Colonic mucosa (tissue), 4 donors: ENCODE data around the gene RASGRF2. TPM values are rescaled to one million over a fixed set of nuclear protein-coding genes. Genes with fewer than 3 reads are reported as not detected.
"Not testable (repeated sequence)": the region's sequence is repeated elsewhere in the genome, so short reads cannot be mapped to it uniquely, and the experiment has no call there.

ENCODE experiments used
- DNase-seq: peaks from one replicate; pipeline ENCODE4 v3.0.0-alpha.2; 2020
- H3K27ac ChIP-seq: fragments of 200-600 bp; one replicate; pipeline ENCODE4 v1.8.0; 2021
- H3K27me3 ChIP-seq: fragments of 200-600 bp; one replicate; pipeline ENCODE4 v1.8.0; 2021
- H3K36me3 ChIP-seq: fragments of 200-600 bp; one replicate; pipeline ENCODE4 v1.8.0; 2021
- H3K4me1 ChIP-seq: fragments of 200-600 bp; one replicate; pipeline ENCODE4 v1.8.0; 2021; ENCODE audit warnings: mild to moderate bottlenecking
- H3K4me3 ChIP-seq: fragments of 200-600 bp; one replicate; pipeline ENCODE4 v1.8.0; 2021
- H3K9ac ChIP-seq, 2 donors: one replicate each; pipeline ENCODE4 v1.7.0; 2013; ENCODE audit warnings: control low read depth in 2 of 2, low read depth in 2 of 2, low read length in 2 of 2
- H3K9me3 ChIP-seq: fragments of 200-600 bp; one replicate; pipeline ENCODE4 v1.8.0; 2021
- CTCF ChIP-seq: fragments of 200-600 bp; IDR thresholded peaks from one replicate; pipeline ENCODE4 v1.8.0; 2022; ENCODE audit warnings: antibody characterized with exemption, mild to moderate bottlenecking
- intact Hi-C: fragments of 100-400 bp; cut with DNase I; formaldehyde crosslinking; loops from one replicate; pipeline ENCODE4 v1.14.1; 2022
- total RNA-seq, 2 donors: library from RNA; stranded (reverse); fragmentation: NEBNext Ultra II Directional in 1 of 2; extraction: Animal tissue kit (Norgen Biotek cat#: 25700) in 1 of 2; gene quantifications; one replicate each; pipeline ENCODE4 v1.2.1, GENCODE V29; 2021
- donor health status: healthy.
- donor health status: DM: no; HTN: no; CAD: no.
- donor health status: DM: no; HTN: no; CAD: no.

The RASGRF2 gene
- total RNA-seq, 2 donors from 2014 or later: 2.8 to 3.5 TPM

GRCh38 chr5:81027481-81028058 lies 67.4 kb downstream of the RASGRF2 start:
- no peak overlapping the region for H3K4me3 ChIP-seq
- H3K36me3 ChIP-seq: no peaks in the 10 kb centered on the region
- no peaks in the 10 kb centered on the region for H3K4me1 ChIP-seq
- H3K27me3 ChIP-seq: no peaks in the 10 kb centered on the region
- intact Hi-C loops: no loop called here
- H3K9ac ChIP-seq: no peak overlapping the region
- no peaks in the 10 kb centered on the region for H3K9me3 ChIP-seq
- H3K27ac ChIP-seq: no peak overlapping the region
- DNase-seq: no peak
- TF ChIP-seq CTCF: no peak

- H3K36me3 ChIP-seq, H3K9me3 ChIP-seq, H3K9ac ChIP-seq, DNase-seq, H3K27me3 ChIP-seq, intact Hi-C loops, H3K4me1 ChIP-seq, H3K4me3 ChIP-seq, H3K27ac ChIP-seq: not testable (repeated sequence)
Measured at GRCh38 chr5:81028888-81029287, 68.7 kb downstream of the RASGRF2 start.

GRCh38 chr5:81029736-81030135 lies 69.6 kb downstream of the RASGRF2 start:
- H3K4me1 ChIP-seq, H3K9ac ChIP-seq, intact Hi-C loops, H3K36me3 ChIP-seq, H3K4me3 ChIP-seq, DNase-seq, H3K27ac ChIP-seq, H3K9me3 ChIP-seq, H3K27me3 ChIP-seq: not testable (repeated sequence)

GRCh38 chr5:81030236-81031034 lies 70.3 kb downstream of the RASGRF2 start:
- DNase-seq, H3K4me1 ChIP-seq, H3K27me3 ChIP-seq, H3K9me3 ChIP-seq, H3K4me3 ChIP-seq, H3K9ac ChIP-seq, H3K36me3 ChIP-seq, H3K27ac ChIP-seq, intact Hi-C loops: not testable (repeated sequence)

GRCh38 chr5:81035522-81035921 lies 75.4 kb downstream of the RASGRF2 start:
- Histone ChIP-seq H3K27me3 (no peaks in the 10 kb centered on the region), H3K4me1 (no peaks in the 10 kb centered on the region), H3K36me3 (no peaks in the 10 kb centered on the region), H3K9ac (no peak overlapping the region), H3K4me3 (no peak overlapping the region), H3K27ac (no peak overlapping the region), H3K9me3 (no peaks in the 10 kb centered on the region)
- no peak for DNase-seq
- intact Hi-C loops: no loop called here
- TF ChIP-seq CTCF: no peak

- Histone ChIP-seq H3K9me3 (no peaks in the 10 kb centered on the region), H3K4me3 (no peak overlapping the region), H3K9ac (no peak overlapping the region), H3K27ac (no peak overlapping the region), H3K36me3 (no peaks in the 10 kb centered on the region), H3K27me3 (no peaks in the 10 kb centered on the region), H3K4me1 (no peaks in the 10 kb centered on the region)
- no peak for TF ChIP-seq CTCF
- no peak for DNase-seq
- intact Hi-C loops: no loop called here
Measured at GRCh38 chr5:81038495-81038894, 78.3 kb downstream of the RASGRF2 start.

GRCh38 chr5:81044868-81045267 lies 84.7 kb downstream of the RASGRF2 start:
- no peaks in the 10 kb centered on the region for H3K36me3 ChIP-seq
- H3K4me1 ChIP-seq: no peaks in the 10 kb centered on the region
- no peak overlapping the region for H3K4me3 ChIP-seq
- no peaks in the 10 kb centered on the region for H3K27me3 ChIP-seq
- no peaks in the 10 kb centered on the region for H3K9me3 ChIP-seq
- DNase-seq: no peak
- no peak overlapping the region for H3K27ac ChIP-seq
- no peak overlapping the region for H3K9ac ChIP-seq
- intact Hi-C loops: no loop called here
- TF ChIP-seq CTCF: no peak
